Natural killer cell (primary cell): ENCODE results near the gene LRRC8E. TPM values are rescaled to one million over a fixed set of nuclear protein-coding genes. Genes with fewer than 3 reads are reported as not detected.
"Not testable (repeated sequence)": the region's sequence is repeated elsewhere in the genome, so short reads cannot be mapped to it uniquely, and the experiment has no call there.

Experiments
- ATAC-seq, 3 donors: fragments of 150-1000 bp in 2 of 3; fragments of 200-7000 bp in 1 of 3; cut with Tn5 transposase; 1 replicate in 1 of 3; 2 replicates in 2 of 3; pipeline ENCODE4 v1.10.0; 2021; ENCODE audit warnings: mild to moderate bottlenecking in 2 of 3, moderate library complexity in 2 of 3
- DNase-seq, 2 donors: peaks; one replicate each; pipeline versions ENCODE4 v3.0.0 to v3.0.0-alpha.2; 2013 to 2021; ENCODE audit warnings: mixed read lengths in 1 of 2
- H3K27ac ChIP-seq: one replicate; pipeline ENCODE4 v1.5.1; 2013; ENCODE audit warnings: mild to moderate bottlenecking, low read length
- H3K27me3 ChIP-seq: one replicate; pipeline ENCODE4 v1.6.1; 2013; ENCODE audit warnings: low read length; ENCODE audit not compliant: control insufficient read depth, insufficient read depth
- H3K36me3 ChIP-seq: one replicate; pipeline ENCODE4 v1.6.1; 2013; ENCODE audit warnings: low read length; ENCODE audit not compliant: control insufficient read depth, insufficient read depth
- H3K4me1 ChIP-seq: one replicate; pipeline ENCODE4 v1.6.1; 2013; ENCODE audit warnings: low read length; ENCODE audit not compliant: control insufficient read depth, insufficient read depth
- H3K4me3 ChIP-seq: one replicate; pipeline ENCODE4 v1.5.1; 2013; ENCODE audit warnings: low read length
- H3K9me3 ChIP-seq: one replicate; pipeline ENCODE4 v1.6.1; 2013; ENCODE audit warnings: low read length; ENCODE audit not compliant: control insufficient read depth, insufficient read depth
- H3K27ac Mint-ChIP-seq, 2 donors: one replicate each; pipeline ENCODE4 v1.8.0; 2022; ENCODE audit warnings: mild to moderate bottlenecking in 2 of 2, mixed read lengths in 2 of 2, moderate library complexity in 1 of 2
- H3K27me3 Mint-ChIP-seq, 2 donors: one replicate each; pipeline ENCODE4 v1.8.0; 2022; ENCODE audit warnings: low read depth in 2 of 2, mixed read lengths in 2 of 2
- H3K36me3 Mint-ChIP-seq: one replicate; pipeline ENCODE4 v1.8.0; 2022; ENCODE audit warnings: mixed read lengths
- H3K4me1 Mint-ChIP-seq, 2 donors: one replicate each; pipeline ENCODE4 v1.8.0; 2022; ENCODE audit warnings: mixed read lengths in 2 of 2
- H3K4me3 Mint-ChIP-seq: one replicate; pipeline ENCODE4 v1.8.0; 2022; ENCODE audit warnings: mild to moderate bottlenecking, moderate library complexity, mixed read lengths
- H3K9me3 Mint-ChIP-seq, 2 donors: one replicate each; pipeline ENCODE4 v1.8.0; 2022; ENCODE audit warnings: mixed read lengths in 2 of 2
- CTCF ChIP-seq: fragments of 200-600 bp; IDR thresholded peaks from one replicate; pipeline ENCODE4 v1.8.0; 2022; ENCODE audit warnings: antibody characterized with exemption
- WGBS: methylation state at CpG from one replicate; pipeline ENCODE4 v1.1.7; 2013; ENCODE audit warnings: missing lambda C conversion rate; ENCODE audit not compliant: insufficient coverage; 5-methylcytosine and 5-hydroxymethylcytosine counted together
- intact Hi-C: fragments of 100-400 bp; cut with micrococcal nuclease; formaldehyde crosslinking; loops from one replicate; pipeline ENCODE4 v1.14.2; 2022
- total RNA-seq, 4 donors: library from RNA; stranded (reverse); fragments of 120-200 nt in 1 of 4; gene quantifications; one replicate each; pipeline versions ENCODE4 v1.2.3 to v1.2.4, GENCODE V29; 2013 to 2022

Gene LRRC8E
- total RNA-seq, 3 donors from 2014 or later (not counting 1 experiment from before 2014, with no cell fraction given) = not detected

DNA sequence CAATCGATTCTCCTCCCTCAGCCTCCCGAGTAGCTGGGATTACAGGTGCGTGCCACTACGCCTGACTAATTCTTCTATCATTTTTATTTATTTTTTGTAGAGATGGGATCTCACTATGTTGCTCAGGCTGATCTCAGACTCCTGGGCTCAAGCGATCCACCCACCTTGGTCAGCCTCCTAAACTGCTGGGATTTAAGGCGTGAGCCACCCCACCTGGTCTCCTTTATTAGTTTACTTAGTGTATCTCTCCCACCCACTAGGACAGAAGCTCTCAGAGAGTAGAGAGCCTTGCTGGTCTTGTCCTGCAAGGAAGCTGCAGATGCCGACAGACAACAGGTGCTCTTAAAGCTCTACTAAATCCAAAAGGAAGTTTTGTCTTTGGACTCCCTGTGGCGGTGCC, 2.5 kb upstream of the LRRC8E start:
- Mint-ChIP-seq H3K9me3 (no peaks in the 10 kb centered on the region), H3K4me3 (no peak overlapping the region), H3K27ac (no peak overlapping the region), H3K27me3 (peaks cover 0 to 10% of the 10 kb centered on the region in 2 donors), H3K4me1 (no peaks in the 10 kb centered on the region), H3K36me3 (no peaks in the 10 kb centered on the region)
- Histone ChIP-seq H3K36me3 (no peaks in the 10 kb centered on the region), H3K27me3 (peaks cover 15% of the 10 kb centered on the region), H3K4me1 (no peaks in the 10 kb centered on the region), H3K27ac (no peak overlapping the region), H3K4me3 (no peak overlapping the region), H3K9me3 (no peaks in the 10 kb centered on the region)
- TF ChIP-seq CTCF = no peak
- 94% methylated on average over 6 of the region's 8 CpGs for WGBS
- intact Hi-C loops = no loop called here
- DNase-seq (no peak), ATAC-seq (no peak)

DNA sequence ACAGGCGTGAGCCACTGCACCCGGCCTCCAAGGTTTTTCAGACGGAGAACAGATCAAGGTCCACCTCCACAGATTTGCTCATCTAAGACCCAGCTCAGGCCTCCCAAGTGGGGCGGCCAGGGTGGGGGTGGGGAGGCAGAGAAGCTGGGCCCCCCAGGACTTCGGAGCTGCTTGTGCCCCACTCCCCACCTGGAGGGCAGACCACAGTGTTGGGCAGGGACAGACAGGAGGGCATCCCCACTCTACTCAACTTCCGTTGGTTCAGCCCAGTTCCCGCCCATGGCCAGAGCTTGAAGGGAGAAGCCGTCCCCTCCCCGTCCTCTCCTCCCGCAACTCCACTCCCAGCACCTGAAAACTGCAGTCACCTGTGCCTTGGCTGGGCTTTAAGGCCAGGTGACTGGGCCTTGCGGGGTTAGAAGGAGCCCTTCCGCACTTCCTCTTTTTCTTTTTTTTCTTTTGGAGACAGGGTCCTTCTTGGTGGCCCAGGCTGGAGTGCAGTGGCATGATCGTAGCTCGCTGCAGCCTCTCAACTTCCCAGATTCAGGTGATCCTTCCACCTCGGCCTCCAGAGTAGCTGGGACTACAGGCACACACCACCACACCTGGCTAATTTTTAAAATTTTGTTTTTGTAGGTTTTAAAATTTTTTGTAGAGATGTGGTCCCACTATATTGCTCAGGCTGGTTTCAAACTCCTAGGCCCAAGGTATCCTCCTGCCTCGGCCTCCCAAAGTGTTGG, 734 bp upstream of the LRRC8E start:
- no peaks in the 10 kb centered on the region for H3K36me3 ChIP-seq
- H3K4me3 ChIP-seq = no peak overlapping the region
- 70% methylated on average over 14 of the region's 16 CpGs for WGBS
- Mint-ChIP-seq H3K9me3 (no peaks in the 10 kb centered on the region), H3K4me1 (no peaks in the 10 kb centered on the region), H3K36me3 (no peaks in the 10 kb centered on the region), H3K27me3 (peaks cover 0 to 10% of the 10 kb centered on the region in 2 donors), H3K4me3 (no peak overlapping the region), H3K27ac (no peak overlapping the region)
- TF ChIP-seq CTCF = no peak
- H3K27ac ChIP-seq = no peak overlapping the region
- intact Hi-C loops = no loop called here
- ATAC-seq (no peak), DNase-seq (no peak)
- H3K9me3 ChIP-seq = no peaks in the 10 kb centered on the region
- no peaks in the 10 kb centered on the region for H3K4me1 ChIP-seq
- H3K27me3 ChIP-seq = peaks cover 15% of the 10 kb centered on the region

GRCh38 chr19:7888826-7889217, 512 bp downstream of the LRRC8E start:
- H3K36me3 Mint-ChIP-seq = no peaks in the 10 kb centered on the region
- no peak for TF ChIP-seq CTCF
- no peaks in the 10 kb centered on the region for H3K4me1 Mint-ChIP-seq
- Histone ChIP-seq H3K36me3 (no peaks in the 10 kb centered on the region), H3K27ac (no peak overlapping the region), H3K4me3 (no peak overlapping the region), H3K4me1 (no peaks in the 10 kb centered on the region), H3K27me3 (peaks cover 15% of the 10 kb centered on the region), H3K9me3 (no peaks in the 10 kb centered on the region)
- peaks cover 0 to 10% of the 10 kb centered on the region in 2 donors for H3K27me3 Mint-ChIP-seq
- no peak overlapping the region for H3K27ac Mint-ChIP-seq
- DNase-seq (no peak), ATAC-seq (no peak)
- no peak overlapping the region for H3K4me3 Mint-ChIP-seq
- WGBS = 82% methylated on average over 8 of the region's 8 CpGs
- H3K9me3 Mint-ChIP-seq = no peaks in the 10 kb centered on the region
- intact Hi-C loops = no loop called here

DNA sequence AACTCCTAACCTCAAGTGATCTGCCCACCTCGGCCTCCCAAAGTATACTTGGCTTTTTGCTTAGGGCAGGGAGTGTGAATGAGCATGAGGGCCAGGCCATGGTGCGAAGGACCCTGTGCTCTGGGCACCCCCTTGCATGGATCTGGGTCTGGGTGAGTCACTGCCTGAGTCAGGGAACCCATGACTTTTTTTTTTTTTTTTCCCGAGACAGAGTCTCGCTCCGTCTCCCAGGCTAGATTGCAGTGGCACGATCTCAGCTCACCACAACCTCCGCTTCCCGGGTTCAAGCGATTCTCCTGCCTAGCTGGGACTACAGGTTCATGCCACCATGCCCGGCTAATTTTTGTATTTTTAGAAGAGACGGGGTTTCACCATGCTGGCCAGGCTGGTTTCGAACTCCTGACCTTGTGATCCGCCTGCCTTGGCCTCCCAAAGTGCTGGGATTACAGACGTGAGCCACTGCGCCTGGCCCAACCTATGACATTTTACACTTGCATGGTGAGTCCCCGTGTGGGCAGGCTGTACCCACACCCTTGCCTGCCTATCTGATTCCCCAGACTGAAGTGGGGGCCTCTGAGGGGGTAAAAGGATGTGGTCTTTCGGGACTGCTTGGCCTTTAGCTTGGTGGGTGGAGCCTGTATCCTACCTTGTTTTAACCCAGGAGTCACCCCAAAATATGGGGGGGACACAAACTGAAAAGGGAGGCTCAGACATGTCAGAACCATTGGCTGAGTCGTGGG, 5.2 kb downstream of the LRRC8E start:
- H3K4me3 ChIP-seq, H3K36me3 ChIP-seq, H3K4me3 Mint-ChIP-seq, H3K27me3 ChIP-seq, H3K27ac Mint-ChIP-seq, DNase-seq, intact Hi-C loops, H3K4me1 Mint-ChIP-seq, H3K4me1 ChIP-seq, H3K36me3 Mint-ChIP-seq, ATAC-seq, H3K27ac ChIP-seq, H3K9me3 Mint-ChIP-seq, H3K9me3 ChIP-seq, H3K27me3 Mint-ChIP-seq: not testable (repeated sequence)
- WGBS = 74% methylated on average over 18 of the region's 18 CpGs
